HG03025 (cell line): Measurements from ENCODE around the gene SDF4.

Experiments used
- ATAC-seq: cut with Tn5 transposase; IDR thresholded peaks from one replicate; pipeline ENCODE4 v1.9.1; 2021; ENCODE audit warnings: mild to moderate bottlenecking, moderate library complexity; ENCODE audit not compliant: unreplicated experiment, low FRiP score

The SDF4 gene

GRCh38 chr1:1243266-1243660 lies 11.5 kb upstream of the SDF4 start:
- ATAC-seq: no peak

- ATAC-seq: no peak
Measured at GRCh38 chr1:1242461-1243265, 10.9 kb upstream of the SDF4 start.

- ATAC-seq: no peak
Measured at GRCh38 chr1:1241588-1242219, 9.9 kb upstream of the SDF4 start.

- no peak for ATAC-seq
Measured at GRCh38 chr1:1240822-1241587, 9.2 kb upstream of the SDF4 start.

- ATAC-seq: no peak
Measured at GRCh38 chr1:1240348-1240732, 8.5 kb upstream of the SDF4 start.

GRCh38 chr1:1239614-1240347 lies 8.0 kb upstream of the SDF4 start:
- no peak for ATAC-seq

- no peak for ATAC-seq
Measured at GRCh38 chr1:1239227-1239613, 7.4 kb upstream of the SDF4 start.

GRCh38 chr1:1238702-1239178 lies 6.9 kb upstream of the SDF4 start:
- no peak for ATAC-seq

GRCh38 chr1:1237874-1238701 lies 6.3 kb upstream of the SDF4 start:
- ATAC-seq: no peak

GRCh38 chr1:1236945-1237873 lies 5.4 kb upstream of the SDF4 start:
- ATAC-seq: no peak

GRCh38 chr1:1236176-1236763 lies 4.5 kb upstream of the SDF4 start:
- ATAC-seq: no peak

GRCh38 chr1:1235016-1235744 lies 3.4 kb upstream of the SDF4 start:
- no peak for ATAC-seq

GRCh38 chr1:1234180-1234808 lies 2.5 kb upstream of the SDF4 start:
- ATAC-seq: no peak

- ATAC-seq: no peak
Measured at GRCh38 chr1:1233567-1233892, 1.7 kb upstream of the SDF4 start.

- no peak for ATAC-seq
Measured at GRCh38 chr1:1232796-1233566, 1.2 kb upstream of the SDF4 start.

GRCh38 chr1:1232208-1232795 lies 501 bp upstream of the SDF4 start, which contains the start of gene B3GALT6:
B3GALT6 (plus strand) TSS chr1:1232237; CDS start chr1:1232279, 42 bp downstream.
- peak; percentile 1 for ATAC-seq
